Heart left ventricle (tissue), 16 donors: ENCODE results near the gene KREMEN2. TPM values are rescaled to one million over a fixed set of nuclear protein-coding genes. Genes with fewer than 3 reads are reported as not detected.
A peak's percentile ranks its signal among the peaks of the same experiment; 100 is the strongest.

ENCODE experiments used
- ATAC-seq, 4 donors: fragments of 200-7000 bp; cut with Tn5 transposase; one replicate each; pipeline ENCODE4 v1.9.1; 2020 to 2022; ENCODE audit warnings: moderate library complexity in 4 of 4, mild to moderate bottlenecking in 3 of 4, moderate number of reproducible peaks in 1 of 4
- DNase-seq, 5 donors: peaks; one replicate each; pipeline ENCODE4 v3.0.0-alpha.2; 2020
- H3K27ac ChIP-seq, 12 donors: fragments of 200-600 bp; sonication (generic) in 4 of 12; one replicate each; pipeline versions ENCODE4 v1.5.0 to v1.8.0; 2016 to 2022; ENCODE audit warnings: mild to moderate bottlenecking in 2 of 12
- H3K27me3 ChIP-seq, 9 donors: fragments of 200-600 bp; sonication (generic) in 2 of 9; one replicate each; pipeline versions ENCODE4 v1.5.1 to v1.8.0; 2016 to 2022; ENCODE audit warnings: mild to moderate bottlenecking in 3 of 9
- H3K36me3 ChIP-seq, 9 donors: fragments of 200-600 bp; sonication (generic) in 2 of 9; one replicate each; pipeline versions ENCODE4 v1.5.0 to v1.8.0; 2018 to 2022; ENCODE audit warnings: mild to moderate bottlenecking in 2 of 9
- H3K4me1 ChIP-seq, 12 donors: fragments of 200-600 bp; sonication (generic) in 4 of 12; one replicate each; pipeline versions ENCODE4 v1.5.0 to v1.8.0; 2016 to 2022; ENCODE audit warnings: mild to moderate bottlenecking in 3 of 12
- H3K4me3 ChIP-seq, 12 donors: fragments of 200-600 bp; sonication (generic) in 4 of 12; one replicate each; pipeline versions ENCODE4 v1.5.0 to v1.8.0; 2017 to 2022; ENCODE audit warnings: mild to moderate bottlenecking in 9 of 12, moderate library complexity in 4 of 12
- H3K9me3 ChIP-seq, 12 donors: fragments of 200-600 bp; sonication (generic) in 4 of 12; one replicate each; pipeline versions ENCODE4 v1.5.0 to v1.8.0; 2016 to 2022; ENCODE audit warnings: mild to moderate bottlenecking in 1 of 12
- CTCF ChIP-seq, 12 donors: fragments of 200-600 bp; sonication (generic) in 4 of 12; IDR thresholded peaks; one replicate each; pipeline versions ENCODE4 v1.5.0 to v1.8.0; 2018 to 2022; ENCODE audit warnings: antibody characterized with exemption in 12 of 12, mild to moderate bottlenecking in 5 of 12
- POLR2A ChIP-seq, 2 donors: fragments of 450-650 bp; IDR thresholded peaks; one replicate each; pipeline ENCODE4 v1.6.1; 2017; ENCODE audit warnings: antibody characterized with exemption in 2 of 2, mild to moderate bottlenecking in 2 of 2, moderate library complexity in 2 of 2
- WGBS, 4 donors: extraction: QIAGEN DNeasy Blood & Tissue Kit in 2 of 4; methylation state at CpG; one replicate each; pipeline versions ENCODE4 v1.1.5 to v1.1.7; 2013 to 2018; 5-methylcytosine and 5-hydroxymethylcytosine counted together
- intact Hi-C, 10 donors: fragments of 100-400 bp; cut with DNase I; formaldehyde crosslinking; loops; one replicate each; pipeline versions ENCODE4 v1.11.1 to v1.14.2; 2022
- polyA plus RNA-seq, 2 donors: library from polyadenylated mRNA; stranded (reverse); fragments of 200-250 nt; gene quantifications; one replicate each; pipeline ENCODE4 v1.2.3, GENCODE V29; 2013
- total RNA-seq, 9 donors: library from RNA; depleted of rRNA in 2 of 9; stranded (reverse); fragments of >200 nt in 2 of 9; fragmentation: NEBNext Ultra II Directional in 3 of 9; extraction: Animal tissue kit (Norgen Biotek cat#: 25700) in 3 of 9; gene quantifications; one replicate each; pipeline versions ENCODE4 v1.1.0 to v1.2.4, GENCODE V29; 2016 to 2023
- donor health status: ischemic (EF 13 %, LVEDD 7.1; RV severe dilation, severe dysfunction).
- donor health status: healthy with polysubstance abuse.
- donor health status: DM: no; HTN: yes; CAD: no.
- donor health status: DM: no; HTN: no; CAD: no.
- donor health status: ischemic (EF 25% LVEDD 6.9; RV normal size, moderate dysfunction).
- donor health status: ischemic (EF 25% LVEDD 5.7; RV mildly dilated, moderate dysfunction).
- donor health status: healthy.
- donor health status: DM: yes; HTN: yes; CAD: no.
- donor health status: ischemic (EF 35%, LVEDD 5.7; RV mildly dilated, moderate dysfunction).
- donor health status: nonischemic (EF 11% LVEDD 7.7; RV severe dilation, severe dysfunction).
- donor health status: DM: yes; HTN: yes; CAD: no.
- donor health status: PGD.
- donor health status: ischemic (EF 29% LVEDD 5.4; RV normal size, mild dysfunction).
- donor health status: nonischemic (EF 23%, LVEDD 6.1; RV moderate dilation, normal function).

Gene KREMEN2
- total and polyA plus RNA-seq, 11 donors: 0.27 TPM; not detected in 10

- H3K27me3 ChIP-seq: peaks cover 20 to 74% (median 45%) of the 10 kb centered on the region in 9 donors
- DNase-seq (no peak), ATAC-seq (no peak)
- intact Hi-C loops: no loop called here
- 13 to 20% (median 15%) methylated on average over 18 to 19 of the region's 19 CpGs for WGBS, 4 donors
- no peak overlapping the region for H3K4me3 ChIP-seq
- H3K36me3 ChIP-seq: no peaks in the 10 kb centered on the region
- no peak overlapping the region for H3K27ac ChIP-seq
- TF ChIP-seq POLR2A (IDR thresholded peaks at IDR 0.05): no peak
- TF ChIP-seq CTCF (IDR thresholded peaks at IDR 0.05): no peak
- no peaks in the 10 kb centered on the region for H3K9me3 ChIP-seq
- H3K4me1 ChIP-seq: peaks cover 0 to 16% (median 0%) of the 10 kb centered on the region in 12 donors
These were observed 48.2 kb downstream of the KREMEN2 start for GRCh38 chr16:3012246-3012645.

- DNase-seq (no peak), ATAC-seq (peak in 1 of 4 donors; percentile 19)
- intact Hi-C loops: no loop called here
- Histone ChIP-seq H3K4me3 (no peak within 1 kb of the TSS), H3K27me3 (peaks cover 23 to 75% (median 43%) of the 10 kb centered on the region in 9 donors), H3K27ac (no peak within 1 kb of the TSS), H3K9me3 (no peaks in the 10 kb centered on the region), H3K4me1 (peaks cover 0 to 12% (median 2%) of the 10 kb centered on the region in 12 donors), H3K36me3 (no peaks in the 10 kb centered on the region)
- WGBS, 4 donors: 36 to 46% (median 42%) methylated on average over 22 to 27 of the region's 27 CpGs
- TF ChIP-seq CTCF (IDR thresholded peaks at IDR 0.05) (no peak), POLR2A (IDR thresholded peaks at IDR 0.05) (no peak)
These were observed 48.8 kb downstream of the KREMEN2 start, which contains the start of gene CLDN9 for GRCh38 chr16:3012828-3013420. Gene CLDN9, plus strand, starts transcription at chr16:3012923. Its CDS starts 440 bp downstream, at chr16:3013363.

GRCh38 chr16:3013491-3013951, 49.4 kb downstream of the KREMEN2 start:
- H3K27ac ChIP-seq: no peak overlapping the region
- H3K27me3 ChIP-seq: peaks cover 24 to 76% (median 41%) of the 10 kb centered on the region in 9 donors
- H3K9me3 ChIP-seq: no peaks in the 10 kb centered on the region
- WGBS, 4 donors: 43 to 58% (median 53%) methylated on average over 22 to 27 of the region's 27 CpGs; no CpG with 5 or more reads in 1 of the 4 donors
- TF ChIP-seq CTCF (IDR thresholded peaks at IDR 0.05): no peak
- no peak for TF ChIP-seq POLR2A (IDR thresholded peaks at IDR 0.05)
- DNase-seq (no peak), ATAC-seq (no peak)
- no peaks in the 10 kb centered on the region for H3K36me3 ChIP-seq
- H3K4me1 ChIP-seq: peaks cover 0 to 12% (median 4%) of the 10 kb centered on the region in 12 donors
- H3K4me3 ChIP-seq: no peak overlapping the region
- intact Hi-C loops: no loop called here

GRCh38 chr16:3013998-3014690, 50.1 kb downstream of the KREMEN2 start:
- WGBS, 4 donors: 48 to 60% (median 58%) methylated on average over 9 to 12 of the region's 12 CpGs
- Histone ChIP-seq H3K27me3 (peaks cover 22 to 73% (median 43%) of the 10 kb centered on the region in 9 donors), H3K27ac (no peak overlapping the region), H3K4me3 (no peak overlapping the region), H3K36me3 (no peaks in the 10 kb centered on the region), H3K4me1 (peaks cover 0 to 11% (median 4%) of the 10 kb centered on the region in 12 donors), H3K9me3 (no peaks in the 10 kb centered on the region)
- DNase-seq (no peak), ATAC-seq (no peak)
- no peak for TF ChIP-seq CTCF (IDR thresholded peaks at IDR 0.05)
- no peak for TF ChIP-seq POLR2A (IDR thresholded peaks at IDR 0.05)
- intact Hi-C loops: no loop called here
